HG02943 (cell line): Measurements from ENCODE around the gene BLNK.

Experiments used
- ATAC-seq: cut with Tn5 transposase; IDR thresholded peaks from one replicate; pipeline ENCODE4 v1.9.1; 2021; ENCODE audit warnings: mild to moderate bottlenecking, low read depth, moderate library complexity; ENCODE audit not compliant: unreplicated experiment

Gene BLNK

DNA sequence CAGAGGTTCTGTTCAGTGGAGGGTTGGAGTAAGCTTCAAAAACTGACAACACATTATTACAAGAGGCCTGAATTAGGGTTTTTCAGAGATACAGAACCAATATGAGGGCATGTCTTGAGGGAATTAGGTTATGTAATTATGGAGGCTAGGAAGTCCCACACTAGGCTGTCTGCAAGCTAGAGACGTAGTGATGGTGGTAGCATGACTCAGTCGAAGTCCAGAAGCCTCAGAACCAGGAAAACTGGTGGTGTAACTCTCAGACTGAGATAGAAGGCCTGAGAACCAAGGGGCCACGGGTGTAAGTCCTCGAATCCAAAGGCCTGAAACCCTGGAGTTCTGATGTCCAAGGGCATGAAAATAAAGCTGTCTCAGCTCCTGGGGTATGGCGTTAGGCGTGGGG is 105.6 kb downstream of the BLNK start:
- ATAC-seq = no peak

DNA sequence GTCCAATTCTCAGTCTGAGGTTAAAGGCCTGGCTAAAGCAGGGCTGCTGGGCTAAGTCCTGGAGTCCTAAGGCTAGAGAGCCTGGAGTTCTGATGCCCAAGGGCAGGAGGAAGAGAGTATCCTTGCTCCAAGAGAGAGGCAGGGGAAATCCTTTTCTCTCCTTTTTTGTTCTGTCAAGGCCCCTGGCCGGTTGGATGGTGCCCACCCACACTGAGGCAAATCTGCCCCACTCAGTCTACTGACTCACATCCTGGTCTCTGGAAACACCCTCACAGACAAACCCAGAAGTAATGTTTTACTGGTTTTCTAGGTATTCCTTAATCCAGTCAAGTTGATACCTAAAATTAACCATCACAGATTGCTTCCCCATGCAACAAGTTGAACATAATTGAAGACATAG is 118.3 kb downstream of the BLNK start:
- no peak for ATAC-seq

DNA sequence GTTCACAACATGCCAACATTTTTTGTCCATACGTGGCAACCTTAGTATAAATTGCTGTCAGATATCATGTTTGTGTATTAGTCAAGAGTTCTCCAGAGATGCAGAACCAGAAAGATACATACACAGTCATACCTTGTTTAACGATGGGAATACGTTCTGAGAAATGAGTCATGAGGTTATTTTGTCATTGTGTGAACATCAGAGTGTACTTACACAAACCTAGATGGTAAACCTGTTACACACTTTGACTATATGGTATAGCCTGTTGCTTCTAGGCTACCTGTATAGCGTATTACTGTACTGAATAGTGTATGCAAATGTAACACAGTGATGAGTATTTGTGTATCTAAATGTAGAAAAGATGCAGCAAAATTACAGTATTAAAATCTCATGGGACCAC is 118.9 kb downstream of the BLNK start:
- no peak for ATAC-seq
